ENCODE results near the gene SLC14A1.

Gene SLC14A1

GRCh38 chr18:45723567-45724355 lies at the start of gene SLC14A1:
Gene SLC14A1 (plus strand): TSS chr18:45724181. CDS start chr18:45730321, 6,140 bp downstream.
- no peak for DNase-seq

GRCh38 chr18:45677276-45677807 lies 46.6 kb upstream of the SLC14A1 start:
- no peak for DNase-seq

- no peak for DNase-seq
Measured at GRCh38 chr18:45678441-45678840, 45.5 kb upstream of the SLC14A1 start.

GRCh38 chr18:45678850-45679249 lies 45.1 kb upstream of the SLC14A1 start:
- DNase-seq: no peak

GRCh38 chr18:45680066-45680690 lies 43.8 kb upstream of the SLC14A1 start:
- no peak for DNase-seq

- DNase-seq: no peak
Measured at GRCh38 chr18:45682181-45682580, 41.8 kb upstream of the SLC14A1 start.

- DNase-seq: no peak
Measured at GRCh38 chr18:45684341-45685115, 39.5 kb upstream of the SLC14A1 start.

- DNase-seq: peak; percentile 66
Measured at GRCh38 chr18:45686891-45687611, 36.9 kb upstream of the SLC14A1 start.

GRCh38 chr18:45687621-45688020 lies 36.4 kb upstream of the SLC14A1 start:
- peak; percentile 25 for DNase-seq

- no peak for DNase-seq
Measured at GRCh38 chr18:45688113-45688512, 35.9 kb upstream of the SLC14A1 start.

- peak; percentile 40 for DNase-seq
Measured at GRCh38 chr18:45688833-45689232, 35.1 kb upstream of the SLC14A1 start.

- no peak for DNase-seq
Measured at GRCh38 chr18:45689396-45689795, 34.6 kb upstream of the SLC14A1 start.

- DNase-seq: peak; percentile 64
Measured at GRCh38 chr18:45690975-45691815, 32.8 kb upstream of the SLC14A1 start.

GRCh38 chr18:45691816-45692179 lies 32.2 kb upstream of the SLC14A1 start:
- DNase-seq: no peak

- no peak for DNase-seq
Measured at GRCh38 chr18:45702708-45703265, 21.2 kb upstream of the SLC14A1 start.

- no peak for DNase-seq
Measured at GRCh38 chr18:45708831-45709230, 15.2 kb upstream of the SLC14A1 start.

GRCh38 chr18:45712061-45712460 lies 11.9 kb upstream of the SLC14A1 start:
- no peak for DNase-seq

GRCh38 chr18:45713239-45713638 lies 10.7 kb upstream of the SLC14A1 start:
- DNase-seq: no peak

GRCh38 chr18:45715212-45715780 lies 8.7 kb upstream of the SLC14A1 start:
- DNase-seq: no peak

GRCh38 chr18:45719106-45719505 lies 4.9 kb upstream of the SLC14A1 start:
- DNase-seq: no peak

GRCh38 chr18:45722899-45723298 lies 1.1 kb upstream of the SLC14A1 start:
- peak; percentile 51 for DNase-seq

Measured in CD4-positive, alpha-beta T cell treated with Interferon gamma for 1 hour (primary cell).